Keratinocyte (primary cell): ENCODE data around the gene SLC39A9. TPM values are rescaled to one million over a fixed set of nuclear protein-coding genes. Genes with fewer than 3 reads are reported as not detected.

Source experiments
- DNase-seq: peaks from one replicate; pipeline ENCODE4 v3.0.0-alpha.2; 2011; ENCODE audit warnings: low read depth, missing footprints, low spot score
- FAIRE-seq: peaks from 2 replicates; lab custom pipeline; 2011; peaks lifted over from hg19 to GRCh38; lab: Jason Lieb, UNC
- H2AFZ ChIP-seq: 2 replicates; pipeline ENCODE4 v1.6.0; 2012; ENCODE audit warnings: low read length, control low read depth, inconsistent platforms; ENCODE audit not compliant: control insufficient read depth
- H3K27ac ChIP-seq: 2 replicates; pipeline ENCODE4 v1.5.1; 2011; ENCODE audit warnings: low read length; ENCODE audit not compliant: control insufficient read depth, insufficient read depth
- H3K27me3 ChIP-seq: 3 replicates; pipeline ENCODE4 v1.6.0; 2011; ENCODE audit warnings: low read length; ENCODE audit not compliant: control insufficient read depth, insufficient read depth; ENCODE audit errors: extremely low read depth
- H3K36me3 ChIP-seq, 2 experiments: 2 replicates in 1 of 2; 3 replicates in 1 of 2; pipeline ENCODE4 v1.5.1; 2011; ENCODE audit warnings: low read length in 2 of 2, mild to moderate bottlenecking in 1 of 2; ENCODE audit not compliant: control insufficient read depth in 2 of 2, insufficient read depth in 2 of 2; ENCODE audit errors: extremely low read depth in 1 of 2
- H3K4me1 ChIP-seq: 3 replicates; pipeline ENCODE4 v1.5.1; 2011; ENCODE audit warnings: low read length; ENCODE audit not compliant: control insufficient read depth, insufficient read depth; ENCODE audit errors: extremely low read depth
- H3K4me2 ChIP-seq: 3 replicates; pipeline ENCODE4 v1.6.0; 2011; ENCODE audit warnings: low read depth, low read length; ENCODE audit not compliant: control insufficient read depth, insufficient read depth; ENCODE audit errors: extremely low read depth
- H3K4me3 ChIP-seq, 3 experiments: fragments of 200-600 bp in 1 of 3; sonication (generic) in 1 of 3; 2 replicates in 2 of 3; 3 replicates in 1 of 3; pipeline ENCODE4 v1.5.1; 2011 to 2016; ENCODE audit warnings: low read length in 3 of 3, mild to moderate bottlenecking in 3 of 3, control low read depth in 2 of 3, inconsistent platforms in 1 of 3, low read depth in 1 of 3, mixed read lengths in 1 of 3, mixed run types in 1 of 3, moderate library complexity in 1 of 3; ENCODE audit not compliant: control insufficient read depth in 2 of 3, insufficient read depth in 2 of 3; ENCODE audit errors: extremely low read depth in 1 of 3
- H3K79me2 ChIP-seq: 2 replicates; pipeline ENCODE4 v1.6.0; 2012; ENCODE audit warnings: low read length; ENCODE audit not compliant: control insufficient read depth, insufficient read depth
- H3K9ac ChIP-seq: 3 replicates; pipeline ENCODE4 v1.6.0; 2011; ENCODE audit warnings: low read length; ENCODE audit not compliant: control insufficient read depth, insufficient read depth; ENCODE audit errors: extremely low read depth
- H3K9me1 ChIP-seq: 3 replicates; pipeline ENCODE4 v1.6.0; 2011; ENCODE audit warnings: low read length; ENCODE audit not compliant: control insufficient read depth, insufficient read depth; ENCODE audit errors: extremely low read depth
- H3K9me3 ChIP-seq: 2 replicates; pipeline ENCODE4 v1.5.1; 2012; ENCODE audit warnings: low read depth, low read length; ENCODE audit not compliant: control insufficient read depth
- H4K20me1 ChIP-seq: 3 replicates; pipeline ENCODE4 v1.6.0; 2011; ENCODE audit warnings: low read length; ENCODE audit not compliant: control insufficient read depth, insufficient read depth; ENCODE audit errors: extremely low read depth
- CTCF ChIP-seq, 3 experiments: IDR thresholded peaks in 1 of 3; conservative IDR thresholded peaks in 1 of 3; optimal IDR thresholded peaks in 1 of 3; 2 replicates in 2 of 3; 3 replicates in 1 of 3; pipeline versions ENCODE3 to v1.5.1; 2011; ENCODE audit warnings: low read length in 3 of 3, mild to moderate bottlenecking in 3 of 3, moderate library complexity in 2 of 3, control low read depth in 1 of 3, inconsistent platforms in 1 of 3; ENCODE audit not compliant: insufficient read depth in 2 of 3; ENCODE audit errors: extremely low read depth in 1 of 3
- EZH2 ChIP-seq: IDR thresholded peaks from one replicate; pipeline ENCODE4 v1.6.1; 2012; ENCODE audit warnings: inconsistent platforms, mild to moderate bottlenecking, low read length, moderate library complexity
- dilution Hi-C: fragments of 300-500 bp; cut with MboI; formaldehyde crosslinking; loops from one replicate; pipeline ENCODE4 v1.7.0; 2020; ENCODE audit warnings: low sequenced_read_pairs; ENCODE audit not compliant: extremely low pct_ligation_motif_present
- polyA plus RNA-seq, 5 experiments: library from polyadenylated mRNA; depleted of rRNA in 3 of 5; stranded (reverse) in 3 of 5; stranded (forward) in 1 of 5; unstranded in 1 of 5; fragments of >200 nt; gene quantifications; 1 replicate in 1 of 5; 2 replicates in 3 of 5; 3 replicates in 1 of 5; pipeline versions ENCODE4 v1.2.1 to v1.2.3, GENCODE V29; 2011 to 2012; ENCODE audit warnings: missing spikeins in 2 of 5, low read depth in 1 of 5, low replicate concordance in 1 of 5

SLC39A9 gene
- polyA plus RNA-seq, 1 donor (not counting 4 experiments of a cell fraction or from before 2014, with no cell fraction given): 58.8 TPM

- Histone ChIP-seq H3K9me1 (no peaks in the 10 kb centered on the region), H3K4me3 (no peak overlapping the region), H2AFZ (no peak overlapping the region), H4K20me1 (no peaks in the 10 kb centered on the region), H3K36me3 (peaks cover 5 to 7% of the 10 kb centered on the region in 2 experiments), H3K79me2 (peaks cover 14% of the 10 kb centered on the region), H3K4me1 (peaks cover 6% of the 10 kb centered on the region), H3K27me3 (no peaks in the 10 kb centered on the region), H3K27ac (no peak overlapping the region), H3K4me2 (no peak overlapping the region), H3K9me3 (no peaks in the 10 kb centered on the region), H3K9ac (no peak overlapping the region)
- DNase-seq (no peak), FAIRE-seq (no peak)
- TF ChIP-seq EZH2 (no peak), CTCF (optimal IDR thresholded peaks at IDR 0.05 in 1 of 3, IDR thresholded peaks at IDR 0.05 in 1 of 3, conservative IDR thresholded peaks at IDR 0.05 in 1 of 3; ENCODE audit: extremely low read depth in 1 of 3, insufficient read depth in 2 of 3, low read length in 3 of 3) (no peak)
- dilution Hi-C loops: no loop called here
These were observed 31.9 kb downstream of the SLC39A9 start for GRCh38 chr14:69430306-69430939.

DNA sequence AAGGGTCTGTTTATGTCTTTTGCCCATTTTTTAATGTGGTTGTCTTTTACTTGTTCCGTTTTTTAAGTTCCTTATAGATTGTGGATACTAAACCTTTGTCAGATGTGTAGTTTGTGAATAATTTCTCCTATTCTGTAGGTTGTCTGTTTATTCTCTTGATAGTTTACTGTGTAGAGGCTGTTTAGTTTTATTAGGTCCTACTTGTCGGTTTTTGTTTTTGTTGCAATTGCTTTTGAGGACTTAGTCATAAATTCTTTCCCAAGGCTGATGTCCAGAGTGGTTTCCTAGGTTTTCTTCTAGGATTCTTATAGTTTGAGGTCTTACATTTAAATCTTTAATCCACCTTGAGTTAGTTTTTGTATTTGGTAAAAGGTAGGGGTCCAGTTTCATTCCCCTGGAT is 33.9 kb downstream of the SLC39A9 start:
- no peak overlapping the region for H3K27ac ChIP-seq
- DNase-seq: no peak
- no peak overlapping the region for H2AFZ ChIP-seq
- dilution Hi-C loops: no loop called here
- no peak for TF ChIP-seq CTCF (optimal IDR thresholded peaks at IDR 0.05 in 1 of 3, IDR thresholded peaks at IDR 0.05 in 1 of 3, conservative IDR thresholded peaks at IDR 0.05 in 1 of 3; ENCODE audit: extremely low read depth in 1 of 3, insufficient read depth in 2 of 3, low read length in 3 of 3)
- TF ChIP-seq EZH2: no peak
- H3K9me3 ChIP-seq: no peaks in the 10 kb centered on the region
- no peak overlapping the region for H3K4me3 ChIP-seq
- no peaks in the 10 kb centered on the region for H3K36me3 ChIP-seq
- H3K4me1 ChIP-seq: peaks cover 6% of the 10 kb centered on the region
- H3K27me3 ChIP-seq: no peaks in the 10 kb centered on the region
- H3K9ac ChIP-seq: no peak overlapping the region
- FAIRE-seq: no peak
- no peaks in the 10 kb centered on the region for H3K9me1 ChIP-seq
- H4K20me1 ChIP-seq: no peaks in the 10 kb centered on the region
- peaks cover 18% of the 10 kb centered on the region for H3K79me2 ChIP-seq
- H3K4me2 ChIP-seq: no peak overlapping the region
